Measurements from ENCODE around the gene VEGFC.

Gene VEGFC

GRCh38 chr4:176792326-176793059 is at the start of gene VEGFC:
VEGFC (minus strand) TSS chr4:176792922; CDS start chr4:176792311, 611 bp downstream.
- DNase-seq, result no peak

GRCh38 chr4:176841711-176842112 is 49.0 kb upstream of the VEGFC start:
- DNase-seq, result no peak

- DNase-seq, result no peak
Measured at GRCh38 chr4:176840166-176840565, 47.4 kb upstream of the VEGFC start.

GRCh38 chr4:176839656-176840055 is 46.9 kb upstream of the VEGFC start:
- no peak for DNase-seq

- DNase-seq, result no peak
Measured at GRCh38 chr4:176838601-176839433, 46.1 kb upstream of the VEGFC start.

GRCh38 chr4:176837169-176837895 is 44.6 kb upstream of the VEGFC start:
- DNase-seq, result no peak

GRCh38 chr4:176834531-176834930 is 41.8 kb upstream of the VEGFC start:
- DNase-seq, result no peak

GRCh38 chr4:176833400-176834175 is 40.9 kb upstream of the VEGFC start:
- DNase-seq, result no peak

GRCh38 chr4:176830971-176831370 is 38.2 kb upstream of the VEGFC start:
- DNase-seq, result no peak

- no peak for DNase-seq
Measured at GRCh38 chr4:176825586-176825985, 32.9 kb upstream of the VEGFC start.

- DNase-seq, result no peak
Measured at GRCh38 chr4:176824645-176825366, 32.1 kb upstream of the VEGFC start.

GRCh38 chr4:176818531-176818930 is 25.8 kb upstream of the VEGFC start:
- no peak for DNase-seq

- DNase-seq, result no peak
Measured at GRCh38 chr4:176817204-176817603, 24.5 kb upstream of the VEGFC start.

GRCh38 chr4:176814770-176815169 is 22.0 kb upstream of the VEGFC start:
- no peak for DNase-seq

- DNase-seq, result no peak
Measured at GRCh38 chr4:176810481-176811249, 17.9 kb upstream of the VEGFC start.

- DNase-seq, result no peak
Measured at GRCh38 chr4:176806778-176807375, 14.2 kb upstream of the VEGFC start.

GRCh38 chr4:176805155-176805554 is 12.4 kb upstream of the VEGFC start:
- no peak for DNase-seq

GRCh38 chr4:176800891-176801534 is 8.3 kb upstream of the VEGFC start:
- DNase-seq, result no peak

- no peak for DNase-seq
Measured at GRCh38 chr4:176799653-176800052, 6.9 kb upstream of the VEGFC start.

GRCh38 chr4:176798540-176798939 is 5.8 kb upstream of the VEGFC start:
- DNase-seq, result no peak
